HG03045 (cell line): ENCODE data around the gene MRPS15.
A peak's percentile ranks its signal among the peaks of the same experiment; 100 is the strongest.

ENCODE experiments used
- ATAC-seq: cut with Tn5 transposase; IDR thresholded peaks from one replicate; pipeline ENCODE4 v1.9.1; 2021; ENCODE audit warnings: mild to moderate bottlenecking, moderate library complexity; ENCODE audit not compliant: unreplicated experiment

Gene MRPS15

DNA sequence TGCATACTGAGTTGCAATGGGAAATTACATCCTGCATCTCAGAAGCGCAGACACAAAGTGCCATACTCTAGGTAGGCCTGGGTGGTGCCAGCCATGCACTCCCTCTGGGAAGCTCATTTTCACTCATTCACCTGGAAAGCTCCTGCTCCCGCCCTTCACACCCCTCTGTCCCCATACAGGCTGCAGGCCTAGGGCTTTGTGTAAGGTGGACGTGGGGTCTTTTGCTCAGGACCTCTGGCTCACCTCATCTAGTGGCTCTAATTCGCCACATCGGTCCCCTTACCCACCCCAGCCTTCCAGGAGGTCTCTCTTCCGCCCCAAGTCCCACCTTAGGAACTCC lies 751 bp downstream of the MRPS15 start:
- no peak for ATAC-seq

DNA sequence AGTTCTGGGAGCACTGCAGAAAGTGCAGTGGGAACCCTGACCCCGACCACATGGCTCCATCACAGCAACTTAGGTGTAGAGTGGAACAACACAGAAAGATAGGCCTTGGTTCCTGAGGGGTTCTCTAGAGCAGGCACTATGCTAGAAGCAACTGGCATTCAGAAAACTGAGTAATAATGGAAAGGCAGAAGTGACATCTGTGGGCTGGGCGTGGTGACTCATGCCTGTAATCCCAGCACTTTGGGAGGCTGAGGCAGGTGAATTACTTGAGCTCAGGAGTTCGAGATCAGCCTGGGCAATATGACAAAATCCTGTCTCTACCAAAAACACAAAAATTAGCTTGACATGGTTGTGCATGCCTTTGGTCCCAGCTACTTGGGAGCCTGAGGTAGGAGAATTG lies 5.3 kb downstream of the MRPS15 start:
- no peak for ATAC-seq

DNA sequence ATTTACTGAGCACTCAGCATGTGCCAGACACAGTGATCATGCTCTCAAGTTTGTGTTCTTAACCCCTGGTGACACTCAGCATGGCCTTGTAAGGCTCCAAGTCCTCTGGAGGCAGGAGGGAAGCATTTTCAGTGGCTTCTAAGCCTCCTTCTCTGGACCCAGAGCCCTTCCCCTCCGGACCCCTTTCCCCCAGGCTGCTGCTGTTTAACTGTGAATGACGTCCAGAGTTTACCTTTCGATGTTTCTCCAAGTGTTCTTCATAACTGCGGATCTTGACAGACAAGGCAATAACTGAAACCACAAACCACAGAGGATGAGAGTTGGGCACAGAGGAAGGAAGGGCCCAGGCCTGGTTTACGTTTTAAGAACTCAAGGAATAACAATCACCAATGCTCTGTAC lies 6.5 kb downstream of the MRPS15 start:
- no peak for ATAC-seq

GRCh38 chr1:36456391-36456928 lies 7.7 kb downstream of the MRPS15 start:
- ATAC-seq: no peak

GRCh38 chr1:36455386-36455785 lies 8.8 kb downstream of the MRPS15 start:
- ATAC-seq: no peak

GRCh38 chr1:36453600-36454388 lies 10.4 kb downstream of the MRPS15 start:
- ATAC-seq: no peak

DNA sequence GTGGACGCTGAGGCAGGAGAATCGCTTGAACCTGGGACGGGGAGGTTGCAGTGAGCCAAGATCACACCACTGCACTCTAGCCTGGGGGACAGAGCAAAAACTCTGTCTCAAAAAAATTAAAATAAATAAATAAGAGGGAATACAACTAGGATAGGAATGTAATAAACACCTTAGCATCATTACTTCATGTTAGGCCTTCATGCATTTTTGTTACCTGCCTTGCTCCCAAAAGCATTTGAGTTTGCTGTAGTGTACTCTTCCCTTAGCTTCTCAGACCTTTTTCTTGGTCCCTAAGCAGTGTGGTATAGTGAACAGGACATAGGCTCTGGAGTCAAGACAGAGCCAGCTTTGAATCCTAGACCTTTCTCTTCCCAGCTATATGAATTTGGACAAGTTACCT lies 11.1 kb downstream of the MRPS15 start:
- ATAC-seq: no peak

- ATAC-seq: no peak
These were observed 13.3 kb downstream of the MRPS15 start for GRCh38 chr1:36450919-36451305.

DNA sequence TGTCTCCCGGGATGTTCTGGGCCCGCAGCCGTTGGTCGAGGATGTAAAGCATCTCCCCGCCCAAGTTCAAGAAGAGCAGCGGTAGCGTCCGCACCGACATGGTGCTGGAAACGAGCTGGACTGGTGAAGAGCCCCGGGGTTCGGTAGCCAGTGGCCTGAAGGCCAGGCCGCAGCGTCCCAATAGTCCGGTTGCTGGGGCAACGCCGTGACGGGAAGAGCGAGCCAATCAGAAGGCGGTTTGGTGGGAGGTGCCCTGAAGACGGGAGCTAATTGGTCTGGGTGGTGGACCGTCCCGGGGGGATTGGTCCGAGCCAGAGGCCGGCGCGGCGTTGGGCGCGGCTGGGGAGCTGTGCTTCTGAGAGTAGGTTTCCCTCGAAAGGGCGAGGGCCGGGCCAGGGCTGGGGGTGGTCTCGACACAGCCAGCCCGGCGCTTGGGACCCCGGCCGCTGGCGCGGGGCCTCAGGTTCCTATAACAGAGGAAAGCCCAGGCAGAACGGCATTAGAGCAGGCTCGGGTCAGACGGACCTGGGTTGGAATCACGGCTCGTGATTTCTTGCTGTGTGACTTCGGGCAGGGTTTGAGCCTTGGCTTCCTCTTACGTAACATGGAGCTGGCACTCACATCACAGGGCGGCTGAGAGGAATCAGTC lies 13.8 kb downstream of the MRPS15 start, which contains the start of gene OSCP1:
Gene OSCP1 (minus strand): TSS at position 182 of the 649 bp plus-strand sequence. CDS start 82 bp downstream, at position 100.
- ATAC-seq: peak; percentile 97

DNA sequence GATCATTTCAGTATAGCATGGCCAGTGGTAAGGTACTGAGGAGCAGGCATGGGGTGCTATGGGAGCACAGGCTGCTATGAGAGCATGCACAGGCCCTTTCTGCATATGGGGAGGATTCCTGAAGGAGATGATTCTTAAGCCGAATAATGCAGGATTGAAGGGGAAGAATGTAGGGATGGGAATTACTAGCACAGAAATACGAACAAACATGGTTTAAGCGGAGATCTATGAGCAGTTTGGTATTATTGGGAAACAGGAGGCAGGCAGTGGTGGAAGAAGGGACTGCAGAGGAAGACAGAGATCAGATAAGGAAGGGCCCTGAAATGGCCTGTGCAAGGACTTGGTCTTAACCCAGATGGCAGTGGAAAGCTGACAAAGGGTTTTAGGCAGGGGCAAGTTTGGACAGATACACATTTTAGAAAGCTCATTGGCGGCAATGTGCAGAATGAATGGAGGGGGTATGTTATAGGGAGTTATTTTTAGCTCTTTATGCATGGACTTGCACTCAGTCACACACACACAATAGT lies 15.6 kb downstream of the MRPS15 start:
- ATAC-seq: no peak

DNA sequence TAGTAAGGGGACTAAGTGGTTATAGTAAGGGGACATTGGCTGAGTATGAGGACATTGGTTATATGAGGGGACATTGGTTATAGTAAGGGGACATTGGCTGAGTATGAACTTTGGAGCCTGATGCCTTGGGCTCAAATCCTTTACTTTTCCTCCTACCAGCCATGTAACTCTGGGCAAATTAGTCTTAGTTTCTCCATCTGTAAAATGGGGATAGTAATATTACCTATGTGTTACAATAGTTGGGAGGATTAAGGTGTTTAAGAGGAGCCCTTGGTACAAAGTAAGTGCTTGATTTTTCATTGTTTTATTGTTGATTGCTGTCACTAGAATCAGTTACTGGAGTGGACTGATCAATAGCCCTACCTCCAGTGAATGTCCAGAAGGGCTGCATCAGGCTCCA lies 16.7 kb downstream of the MRPS15 start:
- ATAC-seq: no peak

GRCh38 chr1:36446746-36447145 lies 17.4 kb downstream of the MRPS15 start:
- no peak for ATAC-seq

GRCh38 chr1:36446271-36446670 lies 17.9 kb downstream of the MRPS15 start:
- no peak for ATAC-seq

DNA sequence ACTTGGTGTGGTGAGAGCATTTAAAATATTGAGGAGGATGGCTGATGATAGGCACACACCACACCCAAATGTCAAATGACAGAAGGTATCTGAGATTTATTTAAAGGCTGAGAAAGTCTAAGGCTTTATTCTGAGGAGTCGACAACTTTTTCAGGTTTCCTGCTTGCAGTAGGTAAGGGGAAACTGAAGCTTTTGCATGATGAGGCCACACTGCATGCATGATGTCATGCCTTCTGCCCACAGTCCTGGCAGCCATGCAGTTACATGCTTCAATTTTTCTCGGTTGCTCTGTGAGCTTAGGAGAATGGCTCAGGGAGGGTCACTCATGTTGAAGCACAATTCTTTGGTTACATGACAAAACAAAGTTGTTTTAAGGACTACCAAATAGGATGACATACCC lies 20.9 kb downstream of the MRPS15 start:
- no peak for ATAC-seq

- ATAC-seq: no peak
These were observed 21.8 kb downstream of the MRPS15 start for GRCh38 chr1:36442337-36442736.

- ATAC-seq: no peak
These were observed 23.5 kb downstream of the MRPS15 start for GRCh38 chr1:36440646-36441045.

GRCh38 chr1:36440044-36440443 lies 24.1 kb downstream of the MRPS15 start:
- no peak for ATAC-seq

- no peak for ATAC-seq
These were observed 25.5 kb downstream of the MRPS15 start for GRCh38 chr1:36438715-36439114.

- ATAC-seq: no peak
These were observed 27.4 kb downstream of the MRPS15 start for GRCh38 chr1:36436821-36437220.

DNA sequence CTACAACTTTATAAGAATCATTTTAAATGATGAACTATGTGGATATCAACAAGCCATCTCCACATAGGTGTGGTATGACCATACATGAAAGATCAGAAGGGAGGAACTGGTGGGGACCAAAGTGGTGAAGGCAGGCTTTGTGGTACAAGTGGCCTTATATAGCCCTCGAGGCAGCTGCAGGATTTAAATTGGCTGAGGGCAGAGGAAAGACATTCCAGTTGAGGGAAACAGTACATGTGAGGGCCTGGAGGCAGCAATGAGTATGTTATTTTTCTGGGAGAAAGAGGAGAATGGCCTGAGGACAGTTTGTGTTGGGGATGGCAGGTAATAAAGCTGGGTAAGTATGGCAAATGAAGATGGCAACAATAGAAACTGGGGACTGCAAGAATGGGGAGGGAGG lies 31.1 kb downstream of the MRPS15 start:
- no peak for ATAC-seq

GRCh38 chr1:36432616-36433015 lies 31.6 kb downstream of the MRPS15 start:
- ATAC-seq: no peak

- no peak for ATAC-seq
These were observed 38.4 kb downstream of the MRPS15 start for GRCh38 chr1:36425791-36426190.
